Left cardiac atrium (tissue), 4 donors: ENCODE measurements around the gene VWA8. TPM values are rescaled to one million over a fixed set of nuclear protein-coding genes. Genes with fewer than 3 reads are reported as not detected.
"Not testable (repeated sequence)": the region's sequence is repeated elsewhere in the genome, so short reads cannot be mapped to it uniquely, and the experiment has no call there.

Experiments
- ATAC-seq, 2 donors: fragments of 200-7000 bp; cut with Tn5 transposase; one replicate each; pipeline ENCODE4 v1.9.1; 2020; ENCODE audit warnings: mild to moderate bottlenecking in 2 of 2, moderate library complexity in 2 of 2
- DNase-seq: peaks from one replicate; pipeline ENCODE4 v3.0.0-alpha.2; 2020
- intact Hi-C, 2 donors: fragments of 100-400 bp; cut with DNase I; formaldehyde crosslinking; loops; one replicate each; pipeline versions ENCODE4 v1.14.1 to v1.15.1; 2022 to 2023
- total RNA-seq, 2 donors: library from RNA; stranded (reverse); fragmentation: NEBNext Ultra II Directional; extraction: Animal tissue kit (Norgen Biotek cat#: 25700); gene quantifications; one replicate each; pipeline ENCODE4 v1.2.1, GENCODE V29; 2021
- donor health status: DM: no; HTN: yes; CAD: no.
- donor health status: DM: no; HTN: yes; CAD: no; lungs with severe emphysema.
- donor health status: DM: yes; HTN: yes; CAD: no.
- donor health status: Dilated cardiomyopathy.

Gene VWA8
- total RNA-seq, 2 donors from 2014 or later, result 28.2 to 29.9 TPM

DNA sequence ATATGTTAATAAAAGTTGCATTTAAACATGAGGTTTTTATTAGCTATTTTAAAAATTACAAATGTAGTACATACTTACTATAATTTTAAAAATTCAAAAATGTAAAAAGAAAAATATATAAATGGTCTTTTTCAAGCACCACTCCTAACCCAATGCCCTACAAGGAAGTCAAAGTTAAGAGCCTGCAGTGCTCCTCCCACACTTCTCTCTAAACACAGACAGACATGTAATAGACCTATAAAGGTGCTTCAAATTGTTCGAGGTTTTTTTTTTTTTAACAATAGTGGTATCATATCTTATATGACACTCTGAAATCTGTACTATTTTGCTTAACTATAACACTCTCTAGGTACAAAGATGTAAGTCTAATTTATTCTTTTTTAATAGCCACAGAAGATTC, 25.4 kb downstream of the VWA8 start:
- DNase-seq (no peak), ATAC-seq (no peak)
- intact Hi-C loops, result no loop called here

DNA sequence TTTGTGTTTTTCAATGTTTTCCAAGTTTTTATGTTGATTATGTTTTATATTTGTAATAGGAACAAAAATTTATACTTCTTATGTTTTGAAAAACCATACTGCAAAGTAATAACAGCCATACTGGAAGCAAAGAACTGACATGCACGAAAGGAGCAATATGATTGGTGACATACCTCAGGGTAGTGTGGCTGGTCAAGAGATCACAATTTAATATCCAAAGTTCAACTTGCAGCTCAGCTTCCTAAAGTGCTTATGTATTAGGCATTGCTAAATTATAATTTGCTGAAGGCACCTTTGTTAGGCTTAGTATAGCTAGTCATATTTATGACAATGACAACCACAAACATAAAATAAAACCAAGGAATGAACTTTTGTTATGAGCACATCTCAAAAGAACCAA, 25.9 kb downstream of the VWA8 start:
- DNase-seq (no peak), ATAC-seq (no peak)
- intact Hi-C loops, result no loop called here

DNA sequence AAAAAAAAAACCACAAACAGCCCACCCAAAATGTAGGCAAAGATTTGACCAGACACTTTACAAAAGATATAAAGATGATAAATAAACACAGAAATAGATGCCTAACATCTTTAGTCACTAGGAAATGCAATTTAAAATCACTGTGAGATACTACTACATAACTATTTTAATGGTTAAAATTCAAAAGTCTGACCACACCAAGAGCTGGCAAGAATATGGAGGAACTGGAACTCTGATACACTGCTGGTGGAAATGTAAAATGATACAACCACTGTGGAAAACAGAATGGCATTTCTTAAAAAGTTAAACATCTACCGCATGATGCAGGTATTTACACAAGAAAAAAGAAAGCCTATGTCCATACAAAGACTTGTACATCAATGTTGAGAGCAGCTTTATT, 26.8 kb downstream of the VWA8 start:
- ATAC-seq, result no peak
- DNase-seq, result no peak
- intact Hi-C loops, result no loop called here

DNA sequence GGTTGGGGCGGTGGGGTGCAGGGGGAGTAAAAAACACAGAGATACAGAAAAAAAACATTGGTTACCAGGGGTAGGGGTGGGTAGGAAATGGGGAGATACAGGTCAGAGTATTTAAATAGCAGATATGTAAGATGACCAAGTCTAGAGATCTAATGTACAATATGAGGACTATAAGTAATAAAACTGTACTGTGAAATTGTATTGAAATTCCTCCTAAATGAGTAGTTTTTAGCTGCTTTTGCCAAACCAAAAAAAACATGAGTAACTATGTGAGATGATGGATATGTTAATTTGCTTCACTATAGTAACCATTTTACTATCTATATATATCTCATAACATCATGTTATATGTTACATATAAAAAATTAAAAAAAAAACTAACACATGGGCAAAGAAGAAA, 29.6 kb downstream of the VWA8 start:
- intact Hi-C loops, result no loop called here
- no peak for DNase-seq
- ATAC-seq, result no peak

DNA sequence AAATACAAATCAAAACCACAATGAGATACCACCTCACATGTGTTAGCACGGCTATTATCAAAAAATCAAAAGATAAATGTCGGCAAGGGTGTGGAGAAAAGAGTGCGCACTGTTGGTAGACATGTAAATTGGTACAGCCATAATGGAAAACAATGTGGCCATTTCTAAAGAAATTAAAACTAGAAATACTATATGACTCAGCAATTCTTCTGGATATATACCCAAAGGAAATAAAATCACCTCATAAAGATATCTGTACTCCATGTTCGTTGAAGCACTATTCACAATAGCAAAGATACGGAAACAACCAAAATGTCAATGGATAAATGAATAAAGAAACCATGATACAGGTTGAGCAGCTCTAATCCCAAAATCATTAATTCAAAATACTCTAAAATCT, 30.8 kb downstream of the VWA8 start:
- intact Hi-C loops, result no loop called here
- DNase-seq (no peak), ATAC-seq (no peak)

DNA sequence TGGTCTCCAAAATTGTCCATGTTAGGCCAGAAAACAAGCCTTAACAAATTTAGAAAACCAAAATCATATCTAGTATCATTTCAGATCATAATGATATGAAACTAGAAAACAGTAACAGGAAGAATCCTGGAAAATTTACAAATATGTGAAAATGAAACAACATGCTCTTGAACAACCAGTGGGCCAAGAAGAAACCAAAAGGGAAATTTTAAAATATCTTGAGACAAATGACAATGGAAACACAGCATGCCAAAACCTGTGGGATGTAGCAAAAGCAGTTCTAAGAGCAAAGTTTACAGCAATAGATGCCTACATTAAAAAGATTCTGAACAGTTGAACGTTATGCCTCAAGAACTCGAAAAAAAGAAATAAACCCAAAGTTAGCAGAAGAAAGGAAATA, 32.6 kb downstream of the VWA8 start:
- DNase-seq, result no peak
- no peak for ATAC-seq
- intact Hi-C loops, result no loop called here

DNA sequence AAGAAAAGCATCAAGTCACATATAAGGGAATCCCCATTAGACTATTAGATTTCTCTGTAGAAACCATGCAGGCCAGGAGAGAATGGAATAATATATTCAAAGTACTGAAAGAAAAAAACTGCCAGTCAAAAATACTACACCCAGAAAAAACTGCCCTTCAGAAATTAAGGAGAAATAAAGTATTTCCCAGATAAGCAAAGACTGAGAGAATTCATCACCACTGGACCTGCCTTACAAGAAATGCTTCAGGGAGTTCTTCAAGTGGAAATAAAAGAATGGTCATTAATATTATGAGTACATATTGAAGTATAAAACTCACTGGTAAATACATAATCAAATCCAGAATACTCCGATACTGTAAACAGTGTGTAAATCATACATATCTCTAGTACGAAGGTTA, 35.9 kb downstream of the VWA8 start:
- DNase-seq (no peak), ATAC-seq (no peak)
- intact Hi-C loops, result no loop called here

DNA sequence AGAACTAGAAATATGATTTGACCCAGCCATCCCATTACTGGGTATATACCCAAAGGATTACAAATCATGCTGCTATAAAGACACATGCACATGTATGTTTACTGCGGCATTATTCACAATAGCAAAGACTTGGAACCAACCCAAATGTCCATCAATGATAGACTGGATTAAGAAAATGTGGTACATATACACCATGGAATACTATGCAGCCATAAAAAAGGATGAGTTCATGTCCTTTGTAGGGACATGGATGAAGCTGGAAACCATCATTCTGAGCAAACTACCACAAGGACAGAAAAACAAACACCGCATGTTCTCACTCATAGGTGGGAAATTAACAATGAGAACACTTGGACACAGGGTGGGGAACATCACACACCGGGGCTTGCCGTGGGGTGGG, 38.0 kb downstream of the VWA8 start:
- intact Hi-C loops, DNase-seq, ATAC-seq: not testable (repeated sequence)

DNA sequence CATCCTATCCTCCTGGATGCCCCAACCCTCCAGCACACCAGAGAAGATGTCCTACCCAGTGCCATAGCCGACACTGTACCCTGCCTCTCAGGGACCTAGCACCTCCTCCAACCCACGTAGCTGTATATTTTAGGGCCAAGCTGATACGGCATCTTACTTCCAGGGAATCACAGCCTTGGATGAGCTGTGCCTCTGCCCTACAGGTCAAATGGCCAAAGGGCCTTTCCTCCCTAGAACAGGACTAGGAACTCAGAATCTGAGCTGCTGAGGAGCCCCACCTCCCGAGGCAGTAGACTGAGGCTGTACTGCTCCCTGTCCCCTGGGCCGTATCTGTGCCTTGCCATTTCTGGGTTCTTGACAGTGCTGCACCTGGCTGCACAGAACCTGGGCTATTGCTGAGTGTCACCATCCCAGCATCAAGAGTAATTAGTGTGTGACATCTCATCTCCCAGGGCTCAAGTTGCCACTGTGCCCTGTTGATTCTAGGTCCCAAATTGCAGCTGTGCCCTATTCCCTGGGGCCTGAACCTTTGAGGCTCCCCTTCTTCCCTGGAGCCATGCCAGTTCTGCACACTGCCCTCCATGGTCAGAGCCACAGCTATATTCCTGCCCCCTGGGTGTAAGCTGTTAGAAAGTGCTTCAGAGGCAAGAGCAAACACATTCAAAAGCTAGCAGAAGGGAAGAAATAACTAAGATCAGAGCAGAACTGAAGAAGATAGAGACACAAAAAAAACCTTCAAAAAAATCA, 41.0 kb downstream of the VWA8 start:
- intact Hi-C loops, result no loop called here
- ATAC-seq, result no peak
- DNase-seq, result no peak

DNA sequence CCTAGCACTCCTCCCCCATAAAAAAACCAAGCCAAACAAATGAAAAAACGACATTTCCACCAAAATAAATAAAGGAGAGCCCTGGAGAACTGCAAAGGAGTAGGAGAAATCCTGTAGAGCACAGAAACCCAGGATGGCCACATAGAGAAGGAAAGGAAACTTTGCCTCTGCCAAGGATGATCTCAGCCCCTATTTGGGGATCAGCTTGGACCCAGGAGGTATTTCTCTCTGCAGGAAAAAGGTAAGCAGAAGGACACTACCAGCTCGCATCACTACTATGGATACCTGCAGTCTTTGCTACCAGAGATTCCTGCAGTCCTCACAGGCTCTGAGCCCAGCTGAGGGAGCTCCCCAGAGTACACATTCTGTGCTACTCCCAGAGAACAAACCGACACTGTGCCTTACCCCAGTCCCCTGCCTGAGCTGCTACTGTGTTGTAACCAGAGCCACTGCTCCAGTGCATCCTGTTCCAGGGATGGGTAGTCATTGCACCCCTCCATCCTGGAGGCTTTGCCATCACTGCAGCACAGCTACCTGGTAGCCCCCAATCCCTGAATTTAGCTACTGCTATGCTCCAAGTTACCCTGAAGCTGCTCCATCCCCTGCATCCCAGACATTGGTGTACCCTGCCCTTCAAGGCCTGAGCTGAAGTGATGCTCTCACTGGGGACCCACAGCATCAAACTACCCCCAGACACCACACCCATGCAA, 41.7 kb downstream of the VWA8 start:
- peak in 1 of 2 donors; percentile 64 for ATAC-seq
- DNase-seq, result no peak
- intact Hi-C loops, result no loop called here

DNA sequence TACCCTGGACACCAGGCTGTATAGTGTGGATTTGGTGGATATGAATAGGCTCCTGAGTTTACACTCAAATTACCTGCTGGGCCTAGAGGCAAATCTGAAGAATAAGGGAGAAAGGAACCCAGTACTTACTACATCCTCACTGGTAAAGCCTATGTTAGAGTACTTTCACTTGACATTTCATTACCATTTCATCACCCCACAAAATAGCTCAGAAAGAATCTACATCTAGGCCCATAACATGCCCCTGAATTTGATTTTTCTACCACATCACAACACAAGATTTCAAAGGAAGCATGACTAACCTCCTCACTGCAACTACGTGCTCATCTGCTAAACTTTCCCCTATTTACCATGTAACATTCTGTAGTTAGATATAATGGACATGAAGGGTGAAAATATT, 43.3 kb downstream of the VWA8 start:
- no peak for ATAC-seq
- intact Hi-C loops, result no loop called here
- no peak for DNase-seq

DNA sequence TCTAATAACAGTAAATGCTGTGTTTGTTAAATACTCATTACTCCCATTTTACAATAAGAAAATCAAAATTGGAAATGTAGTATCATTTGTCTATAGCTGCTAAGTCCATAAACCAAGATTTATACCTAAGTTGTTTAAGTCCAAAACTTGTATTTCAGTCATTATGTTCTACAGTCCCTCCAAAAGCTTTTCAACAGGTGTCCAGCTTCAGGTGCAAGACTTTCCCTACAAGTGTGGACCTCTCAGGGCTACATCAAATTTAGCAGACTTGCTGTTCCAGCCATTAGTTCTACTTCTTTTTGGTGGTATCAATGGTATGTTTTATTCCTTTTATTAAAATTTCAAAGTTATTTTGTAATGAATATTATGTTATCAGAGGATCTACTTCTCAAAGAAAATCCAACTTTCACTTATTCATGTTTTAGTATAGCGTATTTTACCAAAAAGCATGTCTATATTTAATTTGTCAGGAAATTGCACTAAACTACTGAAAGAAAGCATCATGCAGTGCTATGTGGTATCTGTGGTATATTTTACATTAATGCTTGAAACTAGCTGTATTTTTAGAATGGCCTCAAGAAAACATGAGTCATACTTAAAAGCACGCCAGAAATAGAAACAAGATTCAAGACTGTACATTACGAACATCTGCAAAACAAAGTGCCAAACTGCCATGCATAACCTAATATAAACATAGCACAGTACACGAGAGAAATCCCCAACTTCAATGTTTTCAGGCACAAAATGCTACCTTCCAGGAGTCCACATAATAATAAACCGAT, 44.5 kb downstream of the VWA8 start:
- intact Hi-C loops, result no loop called here
- DNase-seq (no peak), ATAC-seq (peak in 1 of 2 donors; percentile 72)

DNA sequence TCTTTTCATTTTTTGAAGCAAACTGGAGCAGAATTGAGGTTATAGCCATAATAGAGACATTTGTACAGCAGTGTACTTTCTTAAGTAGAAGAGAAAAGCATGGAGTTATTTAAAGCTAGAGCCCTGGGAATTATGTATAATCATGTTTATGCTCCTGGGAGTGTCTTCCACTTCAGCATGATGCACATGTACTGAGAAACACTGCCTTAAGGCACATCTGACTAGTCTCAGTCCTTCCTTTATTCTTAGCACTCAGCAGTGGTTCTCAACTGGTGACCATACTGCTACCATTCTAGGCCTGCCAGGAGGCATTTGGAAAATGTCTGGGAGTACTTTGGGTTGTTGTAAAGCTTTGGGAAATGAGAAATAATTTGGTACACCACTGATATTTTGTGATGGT, 45.8 kb downstream of the VWA8 start:
- ATAC-seq (no peak), DNase-seq (no peak)
- intact Hi-C loops, result no loop called here

DNA sequence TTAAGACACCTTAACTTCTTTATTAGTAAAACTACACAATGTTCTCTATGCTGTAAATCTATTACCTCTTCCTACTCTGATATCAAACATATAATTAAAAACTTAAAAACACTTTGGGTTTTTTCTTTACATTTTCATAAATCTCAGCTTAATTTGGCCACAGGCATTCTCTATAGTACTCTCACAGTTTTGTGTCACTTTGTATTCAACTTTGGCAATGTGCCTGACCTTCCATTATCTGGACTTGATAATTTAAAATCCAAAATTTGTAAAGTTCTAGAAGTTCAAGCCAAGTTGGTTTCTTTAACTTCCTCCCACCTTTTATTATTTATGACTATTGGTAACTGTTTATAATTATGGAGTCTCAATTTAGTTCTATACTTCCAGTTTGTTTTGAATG, 46.4 kb downstream of the VWA8 start:
- DNase-seq, result no peak
- ATAC-seq, result no peak
- intact Hi-C loops, result no loop called here

DNA sequence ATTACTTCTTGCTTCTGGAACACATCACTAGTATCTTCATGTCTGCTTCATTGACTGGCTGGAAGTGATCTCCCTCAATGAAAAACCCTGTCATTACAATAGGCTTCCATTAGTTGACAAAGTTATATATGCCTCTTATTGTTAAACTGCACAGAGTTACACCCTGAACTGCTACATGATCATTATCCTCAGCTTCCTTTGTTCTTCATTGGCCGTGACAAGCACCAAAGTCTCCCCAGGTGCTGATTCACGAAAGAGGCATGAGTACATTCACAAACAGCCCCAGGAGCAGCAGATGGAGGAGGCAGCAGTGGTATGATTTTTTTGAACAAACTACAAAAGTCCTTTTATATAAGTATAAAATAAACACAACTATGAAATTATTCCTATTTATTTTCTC, 51.4 kb downstream of the VWA8 start:
- no peak for ATAC-seq
- intact Hi-C loops, result loop anchor here in 1 of 2 donors (10.0 kb wide), 1 partner anchor 195 kb away; no protein-coding TSS in a partner anchor
- no peak for DNase-seq

DNA sequence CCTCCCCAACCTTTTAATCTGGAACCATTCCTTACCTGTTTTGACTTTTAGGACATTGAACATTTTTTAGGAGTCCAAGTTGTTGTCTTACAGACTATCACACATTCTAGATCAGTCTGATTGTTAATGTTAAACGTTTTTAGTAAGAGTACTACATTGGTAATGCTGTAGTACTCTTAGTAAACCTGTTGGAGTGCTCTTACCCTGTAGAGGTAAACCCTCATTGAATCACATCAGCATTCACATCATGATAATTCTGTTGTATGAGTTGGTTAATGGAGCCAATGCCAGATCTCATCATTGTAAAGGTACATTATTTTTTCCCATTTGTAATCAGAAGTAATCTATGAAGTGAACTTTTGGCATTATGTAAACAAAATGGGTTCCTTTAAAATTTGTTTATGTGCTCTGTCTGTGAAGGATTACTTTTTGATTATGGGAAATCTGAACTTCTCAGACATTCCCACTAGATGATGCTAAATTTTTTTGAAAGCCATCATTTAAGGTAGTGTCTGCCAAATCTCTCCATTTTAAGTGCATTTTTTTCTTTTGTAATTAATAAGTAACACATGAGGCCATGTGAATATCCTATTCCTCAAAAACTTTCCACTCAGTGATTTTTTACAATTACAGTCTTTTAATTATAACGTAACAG, 55.2 kb downstream of the VWA8 start:
- intact Hi-C loops, result loop anchor here in 1 of 2 donors (10.0 kb wide), 1 partner anchor 199 kb away; no protein-coding TSS in a partner anchor
- ATAC-seq, result peak in 1 of 2 donors; percentile 68
- no peak for DNase-seq

DNA sequence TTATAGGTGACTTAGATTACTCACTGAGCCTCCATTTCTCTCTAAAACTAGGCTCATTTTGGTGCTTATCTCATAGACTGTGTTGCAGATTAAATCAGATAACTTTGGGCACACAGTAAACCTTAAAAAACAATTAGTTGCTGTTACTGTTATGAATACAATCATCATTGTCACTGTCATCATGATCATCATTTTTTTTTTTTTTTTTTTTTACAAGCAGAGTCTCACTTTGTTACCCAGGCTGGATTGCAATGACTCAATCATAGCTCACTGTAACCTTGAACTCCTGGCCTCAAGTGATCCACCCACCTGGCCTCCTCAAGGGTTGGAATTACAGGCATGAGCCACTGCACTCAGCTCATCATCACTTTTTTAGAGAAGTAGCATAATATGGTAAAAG, 60.0 kb downstream of the VWA8 start:
- no peak for ATAC-seq
- intact Hi-C loops, result loop anchor here in 1 of 2 donors (10.0 kb wide), 1 partner anchor 204 kb away; no protein-coding TSS in a partner anchor
- no peak for DNase-seq

DNA sequence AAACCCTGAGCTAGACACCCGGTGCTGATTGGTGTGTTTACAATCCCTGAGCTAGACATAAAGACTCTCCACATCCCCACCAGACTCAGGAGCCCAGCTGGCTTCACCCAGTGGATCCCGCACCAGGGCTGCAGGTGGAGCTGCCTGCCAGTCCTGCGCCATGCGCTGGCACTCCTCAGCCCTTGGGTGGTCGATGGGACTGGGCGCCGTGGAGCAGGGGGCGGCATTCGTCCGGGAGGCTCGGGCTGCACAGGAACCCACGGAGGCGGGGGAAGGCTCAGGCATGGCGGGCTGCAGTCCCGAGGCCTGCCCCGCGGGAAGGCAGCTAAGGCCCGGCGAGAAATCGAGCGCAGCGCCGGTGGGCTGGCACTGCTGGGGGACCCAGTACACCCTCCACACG, 62.5 kb downstream of the VWA8 start:
- intact Hi-C loops, DNase-seq, ATAC-seq: not testable (repeated sequence)

DNA sequence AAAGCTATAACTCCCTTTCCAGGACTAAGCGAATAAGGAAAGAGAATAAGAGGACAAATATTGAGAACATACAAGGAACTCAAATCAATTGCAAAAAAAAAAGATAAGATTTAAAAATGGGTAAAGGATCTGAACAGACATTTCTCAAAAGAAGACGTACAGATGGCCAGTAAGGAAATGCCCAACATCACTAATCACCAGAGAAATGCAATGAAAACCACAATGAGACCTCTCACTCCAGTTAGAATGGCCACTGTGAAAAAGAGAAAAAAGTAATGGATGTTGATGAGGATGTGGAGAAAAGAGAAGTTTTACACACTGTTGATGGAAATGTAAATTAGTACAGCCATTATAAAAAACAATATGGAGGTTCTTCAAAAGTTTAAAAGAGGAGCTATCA, 63.8 kb downstream of the VWA8 start:
- no peak for ATAC-seq
- intact Hi-C loops, result no loop called here

DNA sequence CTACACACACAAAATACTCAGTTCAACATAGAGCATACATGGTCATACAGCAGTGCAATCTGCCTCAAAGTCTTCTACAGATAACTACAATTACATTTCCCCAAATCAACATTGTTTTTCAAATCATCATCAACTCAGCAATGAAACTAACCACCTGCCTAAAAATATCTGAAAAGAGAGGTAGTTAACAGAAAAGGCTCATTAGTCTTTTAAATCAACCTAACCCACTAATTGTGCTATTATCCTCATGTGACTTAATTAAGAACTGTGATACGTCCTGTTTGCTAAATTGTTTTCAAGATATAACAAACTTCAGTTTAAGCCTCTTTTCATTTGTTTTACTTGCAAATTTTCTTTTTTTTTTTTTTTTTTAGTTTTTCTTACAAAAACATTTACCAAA, 65.4 kb downstream of the VWA8 start:
- DNase-seq, result no peak
- no peak for ATAC-seq
- intact Hi-C loops, result no loop called here

More for the DNA sequence above, 63.8 kb downstream of the VWA8 start:
- no peak for DNase-seq
